IMR-90 (cell line): ENCODE results near the gene ARHGEF6.

Experiments used
- CHD1 ChIP-seq: IDR thresholded peaks from 2 replicates; pipeline ENCODE4 v1.6.1; 2012; ENCODE audit warnings: low read depth, low read length, improper control_type of control experiment
- MAFK ChIP-seq: IDR thresholded peaks from 2 replicates; pipeline ENCODE4 v1.6.1; 2012; ENCODE audit warnings: low read depth, low read length, improper control_type of control experiment
- MAZ ChIP-seq: IDR thresholded peaks from 2 replicates; pipeline ENCODE4 v1.6.1; 2012; ENCODE audit warnings: low read depth, mild to moderate bottlenecking, low read length, improper control_type of control experiment, moderate library complexity, borderline replicate concordance
- MXI1 ChIP-seq: IDR thresholded peaks from 2 replicates; pipeline ENCODE4 v1.6.1; 2012; ENCODE audit warnings: low read depth, mild to moderate bottlenecking, low read length, moderate library complexity, borderline replicate concordance
- NFE2L2 ChIP-seq: fragments of 150-350 bp; IDR thresholded peaks from 2 replicates; pipeline ENCODE4 v1.6.1; 2016; ENCODE audit warnings: low read depth, mild to moderate bottlenecking, low read length
- POLR2A ChIP-seq: IDR thresholded peaks from 2 replicates; pipeline ENCODE4 v1.6.1; 2012; ENCODE audit warnings: mild to moderate bottlenecking, low read depth, low read length
- RAD21 ChIP-seq: IDR thresholded peaks from 2 replicates; pipeline ENCODE4 v1.6.1; 2012; ENCODE audit warnings: low read length, improper control_type of control experiment
- RCOR1 ChIP-seq: IDR thresholded peaks from 2 replicates; pipeline ENCODE4 v1.6.1; 2012; ENCODE audit warnings: mild to moderate bottlenecking, low read length, improper control_type of control experiment; ENCODE audit not compliant: insufficient replicate concordance
- SMC3 ChIP-seq: fragments of 150-350 bp; IDR thresholded peaks from 2 replicates; pipeline ENCODE4 v1.6.1; 2016; ENCODE audit warnings: low read depth, mild to moderate bottlenecking, antibody characterized with exemption, low read length, moderate library complexity
- TF ChIP-seq, protein P1 (sequence below): conservative IDR thresholded peaks from 2 replicates; pipeline ENCODE4 v1.5.1; 2012; ENCODE audit warnings: mild to moderate bottlenecking, low read depth, low read length, improper control_type of control experiment
- TF ChIP-seq, protein P2 (sequence below): fragments of 150-350 bp; IDR thresholded peaks from 2 replicates; pipeline ENCODE4 v1.6.1; 2017; ENCODE audit warnings: mild to moderate bottlenecking, antibody characterized with exemption, low read length, low read depth
- TF ChIP-seq, protein P3 (sequence below): fragments of 150-350 bp; IDR thresholded peaks from 2 replicates; pipeline ENCODE4 v1.6.1; 2016; ENCODE audit warnings: low read depth, mild to moderate bottlenecking, low read length, moderate library complexity, borderline replicate concordance

DNA sequence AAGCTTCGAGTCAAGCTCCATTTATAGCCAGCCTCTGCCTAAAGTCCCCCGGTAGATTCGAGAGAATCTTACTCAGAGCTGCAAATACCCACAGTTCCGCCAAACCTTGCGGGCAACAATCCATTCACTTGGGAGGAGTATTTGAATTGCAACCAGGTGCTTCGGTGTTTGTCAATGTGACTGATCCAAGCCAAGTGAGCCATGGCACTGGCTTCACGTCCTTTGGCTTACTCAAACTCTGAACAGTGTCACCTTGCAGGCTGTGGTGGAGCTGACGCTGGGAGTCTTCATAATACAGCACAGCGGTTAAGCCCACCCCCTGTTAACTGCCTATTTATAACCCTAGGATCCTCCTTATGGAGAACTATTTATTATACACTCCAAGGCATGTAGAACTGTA lies 121.6 kb downstream of the ARHGEF6 start:
- TF ChIP-seq, protein P1, sequence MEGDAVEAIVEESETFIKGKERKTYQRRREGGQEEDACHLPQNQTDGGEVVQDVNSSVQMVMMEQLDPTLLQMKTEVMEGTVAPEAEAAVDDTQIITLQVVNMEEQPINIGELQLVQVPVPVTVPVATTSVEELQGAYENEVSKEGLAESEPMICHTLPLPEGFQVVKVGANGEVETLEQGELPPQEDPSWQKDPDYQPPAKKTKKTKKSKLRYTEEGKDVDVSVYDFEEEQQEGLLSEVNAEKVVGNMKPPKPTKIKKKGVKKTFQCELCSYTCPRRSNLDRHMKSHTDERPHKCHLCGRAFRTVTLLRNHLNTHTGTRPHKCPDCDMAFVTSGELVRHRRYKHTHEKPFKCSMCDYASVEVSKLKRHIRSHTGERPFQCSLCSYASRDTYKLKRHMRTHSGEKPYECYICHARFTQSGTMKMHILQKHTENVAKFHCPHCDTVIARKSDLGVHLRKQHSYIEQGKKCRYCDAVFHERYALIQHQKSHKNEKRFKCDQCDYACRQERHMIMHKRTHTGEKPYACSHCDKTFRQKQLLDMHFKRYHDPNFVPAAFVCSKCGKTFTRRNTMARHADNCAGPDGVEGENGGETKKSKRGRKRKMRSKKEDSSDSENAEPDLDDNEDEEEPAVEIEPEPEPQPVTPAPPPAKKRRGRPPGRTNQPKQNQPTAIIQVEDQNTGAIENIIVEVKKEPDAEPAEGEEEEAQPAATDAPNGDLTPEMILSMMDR: no peak
- TF ChIP-seq, protein P2, sequence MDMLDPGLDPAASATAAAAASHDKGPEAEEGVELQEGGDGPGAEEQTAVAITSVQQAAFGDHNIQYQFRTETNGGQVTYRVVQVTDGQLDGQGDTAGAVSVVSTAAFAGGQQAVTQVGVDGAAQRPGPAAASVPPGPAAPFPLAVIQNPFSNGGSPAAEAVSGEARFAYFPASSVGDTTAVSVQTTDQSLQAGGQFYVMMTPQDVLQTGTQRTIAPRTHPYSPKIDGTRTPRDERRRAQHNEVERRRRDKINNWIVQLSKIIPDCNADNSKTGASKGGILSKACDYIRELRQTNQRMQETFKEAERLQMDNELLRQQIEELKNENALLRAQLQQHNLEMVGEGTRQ: no peak
- TF ChIP-seq MAFK (no peak), POLR2A (no peak), CHD1 (no peak), RAD21 (no peak), MAZ (no peak), MXI1 (no peak), NFE2L2 (no peak), SMC3 (no peak), RCOR1 (no peak)
- TF ChIP-seq, protein P3, sequence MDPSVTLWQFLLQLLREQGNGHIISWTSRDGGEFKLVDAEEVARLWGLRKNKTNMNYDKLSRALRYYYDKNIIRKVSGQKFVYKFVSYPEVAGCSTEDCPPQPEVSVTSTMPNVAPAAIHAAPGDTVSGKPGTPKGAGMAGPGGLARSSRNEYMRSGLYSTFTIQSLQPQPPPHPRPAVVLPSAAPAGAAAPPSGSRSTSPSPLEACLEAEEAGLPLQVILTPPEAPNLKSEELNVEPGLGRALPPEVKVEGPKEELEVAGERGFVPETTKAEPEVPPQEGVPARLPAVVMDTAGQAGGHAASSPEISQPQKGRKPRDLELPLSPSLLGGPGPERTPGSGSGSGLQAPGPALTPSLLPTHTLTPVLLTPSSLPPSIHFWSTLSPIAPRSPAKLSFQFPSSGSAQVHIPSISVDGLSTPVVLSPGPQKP: no peak
